Central memory CD8-positive, alpha-beta T cell (primary cell): ENCODE data around the gene GSTO2.
A peak's percentile ranks its signal among the peaks of the same experiment; 100 is the strongest.

Source experiments
- ATAC-seq: fragments of 150-1000 bp; cut with Tn5 transposase; replicated peaks from 2 replicates; pipeline ENCODE4 v1.10.0; 2022; ENCODE audit warnings: mild to moderate bottlenecking, moderate FRiP score, moderate number of reproducible peaks; ENCODE audit not compliant: poor library complexity, severe bottlenecking; ENCODE audit errors: extremely low read depth
- DNase-seq, 2 donors: peaks; one replicate each; pipeline ENCODE4 v3.0.0; 2021; ENCODE audit warnings: low spot score in 2 of 2
- H3K27ac Mint-ChIP-seq: one replicate; pipeline ENCODE4 v1.8.0; 2022; ENCODE audit warnings: low read depth, mild to moderate bottlenecking, moderate library complexity, mixed read lengths
- H3K27me3 Mint-ChIP-seq: one replicate; pipeline ENCODE4 v1.8.0; 2022; ENCODE audit warnings: mixed read lengths
- H3K36me3 Mint-ChIP-seq: one replicate; pipeline ENCODE4 v1.8.0; 2022; ENCODE audit warnings: mild to moderate bottlenecking, moderate library complexity, mixed read lengths; ENCODE audit not compliant: insufficient read depth
- H3K4me1 Mint-ChIP-seq: one replicate; pipeline ENCODE4 v1.8.0; 2022; ENCODE audit warnings: mixed read lengths
- H3K4me3 Mint-ChIP-seq: one replicate; pipeline ENCODE4 v1.8.0; 2022; ENCODE audit warnings: mild to moderate bottlenecking, moderate library complexity, mixed read lengths
- H3K9me3 Mint-ChIP-seq: one replicate; pipeline ENCODE4 v1.8.0; 2022; ENCODE audit warnings: mixed read lengths

The GSTO2 gene

GRCh38 chr10:104337985-104338735 is 69.2 kb downstream of the GSTO2 start, which contains the start of gene ITPRIP:
ITPRIP (minus strand) TSS chr10:104338465; CDS start chr10:104316051, 22,414 bp downstream.
- H3K36me3 Mint-ChIP-seq: peaks cover 24% of the 10 kb centered on the region
- ATAC-seq: peak; percentile 82
- peak; percentile 57 to 66 for DNase-seq
- no peaks in the 10 kb centered on the region for H3K27me3 Mint-ChIP-seq
- H3K27ac Mint-ChIP-seq: peak within 1 kb of the TSS; percentile 95
- no peaks in the 10 kb centered on the region for H3K9me3 Mint-ChIP-seq
- H3K4me3 Mint-ChIP-seq: peak within 1 kb of the TSS; percentile 90
- peaks cover 34% of the 10 kb centered on the region for H3K4me1 Mint-ChIP-seq

DNA sequence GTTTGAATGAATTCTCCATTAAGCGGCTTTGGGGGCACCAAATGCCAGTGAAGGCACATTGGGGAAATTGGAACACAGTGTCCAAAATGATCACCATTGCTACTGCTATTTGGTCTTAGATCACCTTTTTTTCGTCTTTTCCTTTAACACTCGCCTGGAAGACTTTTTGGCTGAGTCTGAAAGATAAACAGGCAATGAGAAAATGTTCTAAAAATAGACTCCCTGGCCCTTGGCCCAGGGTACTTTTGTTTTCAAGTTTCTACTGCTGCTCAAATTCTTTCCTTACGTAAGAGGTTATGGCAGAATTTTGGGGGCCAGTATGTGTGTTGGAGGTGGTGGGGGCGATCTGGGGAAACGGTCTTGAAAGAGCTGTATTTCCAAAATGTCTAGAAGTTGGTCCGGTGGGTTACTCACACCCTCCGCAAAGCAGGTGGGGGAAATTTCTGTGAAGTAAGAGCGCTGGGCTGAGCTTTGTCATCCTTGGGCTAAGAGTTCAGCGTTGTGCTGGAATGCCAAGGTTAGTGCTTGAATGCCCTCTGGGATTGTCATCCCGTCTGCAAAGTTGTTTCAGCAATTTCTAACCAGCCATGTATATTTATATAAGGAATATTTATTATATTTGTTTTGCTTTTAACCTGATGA is 70.6 kb downstream of the GSTO2 start:
- H3K27me3 Mint-ChIP-seq: no peaks in the 10 kb centered on the region
- H3K4me1 Mint-ChIP-seq: peaks cover 28% of the 10 kb centered on the region

GRCh38 chr10:104340111-104340526 is 71.1 kb downstream of the GSTO2 start:
- ATAC-seq: no peak
- H3K9me3 Mint-ChIP-seq: no peaks in the 10 kb centered on the region
- H3K27ac Mint-ChIP-seq: no peak overlapping the region

More for the DNA sequence above, 70.6 kb downstream of the GSTO2 start:
- Mint-ChIP-seq H3K9me3 (no peaks in the 10 kb centered on the region), H3K4me3 (peak overlapping the region; percentile 90), H3K36me3 (peaks cover 18% of the 10 kb centered on the region), H3K27ac (no peak overlapping the region)
- DNase-seq (no peak), ATAC-seq (no peak)

GRCh38 chr10:104340641-104341040 is 71.7 kb downstream of the GSTO2 start:
- Mint-ChIP-seq H3K36me3 (peaks cover 16% of the 10 kb centered on the region), H3K27ac (no peak overlapping the region), H3K4me3 (no peak overlapping the region)

More at GRCh38 chr10:104340111-104340526, 71.1 kb downstream of the GSTO2 start:
- Mint-ChIP-seq H3K27me3 (no peaks in the 10 kb centered on the region), H3K36me3 (peaks cover 17% of the 10 kb centered on the region), H3K4me3 (peak overlapping the region; percentile 90), H3K4me1 (peaks cover 24% of the 10 kb centered on the region)
- DNase-seq: no peak

DNA sequence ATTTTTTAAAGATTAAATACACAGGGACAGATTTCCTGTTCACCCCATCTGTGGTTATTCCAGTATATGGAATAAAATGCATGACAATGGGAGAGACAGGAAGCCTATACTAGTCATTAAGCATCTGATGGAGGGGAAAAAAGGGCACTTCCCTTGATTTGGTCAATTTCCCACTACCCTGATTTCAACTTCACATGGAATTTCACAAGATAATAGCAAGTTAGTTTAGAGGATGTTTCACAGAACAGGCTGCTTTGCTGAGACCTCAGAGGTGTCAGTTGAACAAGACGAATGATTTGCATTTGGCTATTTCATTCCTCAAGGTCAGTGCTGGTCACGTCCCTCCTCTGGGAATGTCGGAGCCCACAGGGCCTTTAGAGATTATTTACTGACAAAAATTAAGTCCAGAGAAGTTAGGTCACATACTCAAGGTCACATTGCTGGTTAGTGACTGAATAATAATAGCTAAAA is 74.0 kb downstream of the GSTO2 start:
- Mint-ChIP-seq H3K27ac (no peak overlapping the region), H3K9me3 (peaks cover 10% of the 10 kb centered on the region), H3K4me3 (no peak overlapping the region), H3K36me3 (peaks cover 8% of the 10 kb centered on the region), H3K4me1 (peaks cover 17% of the 10 kb centered on the region), H3K27me3 (no peaks in the 10 kb centered on the region)
- ATAC-seq: no peak
- no peak for DNase-seq

More at GRCh38 chr10:104340641-104341040, 71.7 kb downstream of the GSTO2 start:
- DNase-seq (no peak), ATAC-seq (no peak)
- Mint-ChIP-seq H3K4me1 (peaks cover 23% of the 10 kb centered on the region), H3K9me3 (peaks cover 5% of the 10 kb centered on the region), H3K27me3 (no peaks in the 10 kb centered on the region)

- no peak overlapping the region for H3K4me3 Mint-ChIP-seq
- ATAC-seq (no peak), DNase-seq (no peak)
- H3K27ac Mint-ChIP-seq: no peak overlapping the region
- peaks cover 10% of the 10 kb centered on the region for H3K9me3 Mint-ChIP-seq
- no peaks in the 10 kb centered on the region for H3K27me3 Mint-ChIP-seq
- peaks cover 1% of the 10 kb centered on the region for H3K36me3 Mint-ChIP-seq
- peaks cover 11% of the 10 kb centered on the region for H3K4me1 Mint-ChIP-seq
Observed at GRCh38 chr10:104344219-104344618, 75.2 kb downstream of the GSTO2 start.

DNA sequence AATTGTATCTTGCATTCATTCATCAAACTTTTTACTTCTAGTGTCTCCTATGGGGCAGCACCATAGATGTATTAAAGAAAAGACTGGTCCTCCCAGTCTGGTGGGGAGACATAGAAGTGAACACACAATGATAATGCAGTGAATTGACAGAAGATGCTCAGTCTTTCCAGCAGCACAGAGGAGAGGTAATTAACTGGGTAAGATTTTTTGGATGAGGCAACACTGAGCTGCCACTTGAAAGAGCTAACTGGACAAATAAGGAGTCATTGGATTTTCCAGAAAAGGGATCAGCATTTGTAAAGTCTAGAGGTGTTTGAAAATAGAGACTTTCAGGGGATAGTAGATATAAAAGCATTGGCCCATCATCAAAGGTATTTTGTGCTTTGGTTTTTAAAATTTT is 76.5 kb downstream of the GSTO2 start:
- Mint-ChIP-seq H3K27me3 (no peaks in the 10 kb centered on the region), H3K36me3 (peaks cover 1% of the 10 kb centered on the region), H3K9me3 (peaks cover 10% of the 10 kb centered on the region), H3K27ac (peak overlapping the region; percentile 84), H3K4me1 (peaks cover 11% of the 10 kb centered on the region), H3K4me3 (no peak overlapping the region)
- no peak for DNase-seq
- no peak for ATAC-seq

DNA sequence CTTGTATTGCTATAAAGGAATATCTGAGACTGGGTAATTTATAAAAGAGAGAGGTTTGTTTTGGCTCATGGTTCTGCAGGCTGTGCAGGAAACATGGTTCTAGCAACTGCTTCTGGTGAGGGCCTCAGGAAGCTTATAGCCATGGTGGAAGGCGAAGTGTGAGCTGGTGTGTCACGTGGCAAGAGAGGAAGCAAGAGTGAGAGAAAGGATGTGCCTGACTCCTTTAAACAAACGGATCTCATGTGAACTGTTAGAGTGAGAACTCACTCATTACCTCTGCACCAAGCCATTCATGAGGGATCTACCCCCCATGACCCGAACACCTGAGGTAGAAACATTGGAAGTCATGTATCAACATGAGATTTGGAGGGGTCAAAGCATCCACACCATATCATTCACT is 77.0 kb downstream of the GSTO2 start:
- Mint-ChIP-seq H3K27me3 (no peaks in the 10 kb centered on the region), H3K27ac (peak overlapping the region; percentile 84), H3K9me3 (peaks cover 10% of the 10 kb centered on the region), H3K36me3 (peaks cover 1% of the 10 kb centered on the region), H3K4me1 (peaks cover 11% of the 10 kb centered on the region), H3K4me3 (no peak overlapping the region)
- ATAC-seq: peak; percentile 40
- no peak for DNase-seq

GRCh38 chr10:104347295-104348045 is 78.5 kb downstream of the GSTO2 start:
- ATAC-seq: no peak

GRCh38 chr10:104348601-104349000 is 79.6 kb downstream of the GSTO2 start:
- H3K4me1 Mint-ChIP-seq: peaks cover 29% of the 10 kb centered on the region
- no peak overlapping the region for H3K4me3 Mint-ChIP-seq
- DNase-seq: no peak
- no peaks in the 10 kb centered on the region for H3K27me3 Mint-ChIP-seq
- no peak overlapping the region for H3K27ac Mint-ChIP-seq
- peaks cover 10% of the 10 kb centered on the region for H3K9me3 Mint-ChIP-seq
- ATAC-seq: no peak
- H3K36me3 Mint-ChIP-seq: peaks cover 4% of the 10 kb centered on the region

More at GRCh38 chr10:104347295-104348045, 78.5 kb downstream of the GSTO2 start:
- Mint-ChIP-seq H3K9me3 (peaks cover 10% of the 10 kb centered on the region), H3K4me1 (peaks cover 26% of the 10 kb centered on the region), H3K4me3 (no peak overlapping the region), H3K27ac (no peak overlapping the region), H3K36me3 (peaks cover 1% of the 10 kb centered on the region), H3K27me3 (no peaks in the 10 kb centered on the region)
- no peak for DNase-seq

DNA sequence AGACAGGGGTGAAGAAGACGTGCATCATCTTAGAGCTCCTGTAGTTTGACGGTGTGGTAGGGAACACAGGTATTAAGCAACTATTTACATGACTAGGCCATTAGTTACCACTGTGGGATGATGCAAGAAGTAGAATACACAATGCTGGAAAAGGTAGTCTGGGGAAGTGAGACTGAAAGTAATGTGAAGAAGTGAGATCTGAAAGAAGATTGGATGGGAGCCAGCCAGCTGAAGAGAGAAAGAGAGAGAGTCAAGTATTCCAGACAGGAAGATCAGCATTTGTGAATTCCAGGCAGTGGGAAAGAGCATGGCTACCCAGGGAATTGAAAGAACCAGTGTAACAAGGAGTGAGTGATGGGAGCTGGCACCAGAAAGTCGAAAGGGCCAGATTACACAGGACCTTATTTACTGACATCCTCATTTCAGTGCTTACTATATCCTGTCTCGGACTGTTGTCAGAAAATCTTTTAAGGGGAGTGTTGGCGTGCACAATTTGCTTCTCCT is 80.7 kb downstream of the GSTO2 start:
- Mint-ChIP-seq H3K27ac (no peak overlapping the region), H3K36me3 (peaks cover 5% of the 10 kb centered on the region), H3K4me3 (no peak overlapping the region), H3K4me1 (peaks cover 29% of the 10 kb centered on the region), H3K27me3 (no peaks in the 10 kb centered on the region), H3K9me3 (peaks cover 10% of the 10 kb centered on the region)
- DNase-seq: no peak
- no peak for ATAC-seq

GRCh38 chr10:104350127-104350635 is 81.2 kb downstream of the GSTO2 start:
- Mint-ChIP-seq H3K4me1 (peaks cover 29% of the 10 kb centered on the region), H3K27ac (no peak overlapping the region), H3K4me3 (no peak overlapping the region), H3K36me3 (peaks cover 5% of the 10 kb centered on the region), H3K9me3 (peaks cover 9% of the 10 kb centered on the region), H3K27me3 (no peaks in the 10 kb centered on the region)
- DNase-seq (no peak), ATAC-seq (peak; percentile 56)
